ENCODE data around the gene LRRC41.
"Not testable (repeated sequence)": the region's sequence is repeated elsewhere in the genome, so short reads cannot be mapped to it uniquely, and the experiment has no call there.

Gene LRRC41

GRCh38 chr1:46337409-46337808 lies 34.0 kb upstream of the LRRC41 start:
- H3K9ac ChIP-seq (ENCODE audit: low read depth, low read length); H3K4me3 ChIP-seq (ENCODE audit: low read length); H3K27ac ChIP-seq (ENCODE audit: low read length); H3K36me3 ChIP-seq (ENCODE audit: insufficient read depth, low read depth, low read length); H3K27me3 ChIP-seq (ENCODE audit: insufficient read depth, low read length); H3K9me3 ChIP-seq (ENCODE audit: insufficient read depth, low read depth, low read length): not testable (repeated sequence)
- H3K4me1 ChIP-seq (ENCODE audit: insufficient read depth, low read length), result peaks cover 12% of the 10 kb centered on the region; the same call in 1 of the 2 replicates

GRCh38 chr1:46335081-46335480 lies 31.7 kb upstream of the LRRC41 start:
- Histone ChIP-seq H3K4me3 (ENCODE audit: low read length) (no peak overlapping the region), H3K9ac (ENCODE audit: low read depth, low read length) (no peak overlapping the region), H3K27ac (ENCODE audit: low read length) (no peak overlapping the region), H3K9me3 (ENCODE audit: insufficient read depth, low read depth, low read length) (no peaks in the 10 kb centered on the region), H3K27me3 (ENCODE audit: insufficient read depth, low read length) (no peaks in the 10 kb centered on the region), H3K4me1 (ENCODE audit: insufficient read depth, low read length) (peaks cover 9% of the 10 kb centered on the region; the same call in 1 of the 2 replicates), H3K36me3 (ENCODE audit: insufficient read depth, low read depth, low read length) (no peaks in the 10 kb centered on the region)

GRCh38 chr1:46334030-46334384 lies 30.6 kb upstream of the LRRC41 start:
- no peak overlapping the region for H3K4me3 ChIP-seq (ENCODE audit: low read length)
- H3K9me3 ChIP-seq (ENCODE audit: insufficient read depth, low read depth, low read length), result no peaks in the 10 kb centered on the region
- H3K4me1 ChIP-seq (ENCODE audit: insufficient read depth, low read length), result peaks cover 4% of the 10 kb centered on the region
- no peaks in the 10 kb centered on the region for H3K36me3 ChIP-seq (ENCODE audit: insufficient read depth, low read depth, low read length)
- H3K27me3 ChIP-seq (ENCODE audit: insufficient read depth, low read length), result no peaks in the 10 kb centered on the region
- no peak overlapping the region for H3K9ac ChIP-seq (ENCODE audit: low read depth, low read length)
- H3K27ac ChIP-seq (ENCODE audit: low read length), result no peak overlapping the region

- H3K4me1 ChIP-seq (ENCODE audit: insufficient read depth, low read length), result peaks cover 4% of the 10 kb centered on the region
- no peaks in the 10 kb centered on the region for H3K27me3 ChIP-seq (ENCODE audit: insufficient read depth, low read length)
- H3K36me3 ChIP-seq (ENCODE audit: insufficient read depth, low read depth, low read length), result no peaks in the 10 kb centered on the region
- H3K9ac ChIP-seq (ENCODE audit: low read depth, low read length), result no peak overlapping the region
- no peaks in the 10 kb centered on the region for H3K9me3 ChIP-seq (ENCODE audit: insufficient read depth, low read depth, low read length)
- no peak overlapping the region for H3K4me3 ChIP-seq (ENCODE audit: low read length)
- no peak overlapping the region for H3K27ac ChIP-seq (ENCODE audit: low read length)
Measured at GRCh38 chr1:46333300-46334029, 30.0 kb upstream of the LRRC41 start.

GRCh38 chr1:46331786-46332540 lies 28.5 kb upstream of the LRRC41 start:
- not testable (repeated sequence) for H3K4me3 ChIP-seq (ENCODE audit: low read length); H3K9ac ChIP-seq (ENCODE audit: low read depth, low read length)

GRCh38 chr1:46330381-46330780 lies 27.0 kb upstream of the LRRC41 start:
- H3K9ac ChIP-seq (ENCODE audit: low read depth, low read length); H3K4me3 ChIP-seq (ENCODE audit: low read length); H3K4me1 ChIP-seq (ENCODE audit: insufficient read depth, low read length); H3K27ac ChIP-seq (ENCODE audit: low read length); H3K9me3 ChIP-seq (ENCODE audit: insufficient read depth, low read depth, low read length); H3K36me3 ChIP-seq (ENCODE audit: insufficient read depth, low read depth, low read length); H3K27me3 ChIP-seq (ENCODE audit: insufficient read depth, low read length): not testable (repeated sequence)

More at GRCh38 chr1:46331786-46332540, 28.5 kb upstream of the LRRC41 start:
- H3K27ac ChIP-seq (ENCODE audit: low read length); H3K36me3 ChIP-seq (ENCODE audit: insufficient read depth, low read depth, low read length); H3K9me3 ChIP-seq (ENCODE audit: insufficient read depth, low read depth, low read length); H3K4me1 ChIP-seq (ENCODE audit: insufficient read depth, low read length); H3K27me3 ChIP-seq (ENCODE audit: insufficient read depth, low read length): not testable (repeated sequence)

GRCh38 chr1:46329807-46330206 lies 26.4 kb upstream of the LRRC41 start:
- H3K9ac ChIP-seq (ENCODE audit: low read depth, low read length); H3K9me3 ChIP-seq (ENCODE audit: insufficient read depth, low read depth, low read length); H3K4me1 ChIP-seq (ENCODE audit: insufficient read depth, low read length); H3K4me3 ChIP-seq (ENCODE audit: low read length); H3K36me3 ChIP-seq (ENCODE audit: insufficient read depth, low read depth, low read length); H3K27me3 ChIP-seq (ENCODE audit: insufficient read depth, low read length); H3K27ac ChIP-seq (ENCODE audit: low read length): not testable (repeated sequence)

GRCh38 chr1:46328182-46328581 lies 24.8 kb upstream of the LRRC41 start:
- H3K9me3 ChIP-seq (ENCODE audit: insufficient read depth, low read depth, low read length); H3K27ac ChIP-seq (ENCODE audit: low read length); H3K27me3 ChIP-seq (ENCODE audit: insufficient read depth, low read length); H3K9ac ChIP-seq (ENCODE audit: low read depth, low read length); H3K36me3 ChIP-seq (ENCODE audit: insufficient read depth, low read depth, low read length); H3K4me1 ChIP-seq (ENCODE audit: insufficient read depth, low read length); H3K4me3 ChIP-seq (ENCODE audit: low read length): not testable (repeated sequence)

GRCh38 chr1:46325285-46326076 lies 22.1 kb upstream of the LRRC41 start:
- H3K36me3 ChIP-seq (ENCODE audit: insufficient read depth, low read depth, low read length); H3K4me1 ChIP-seq (ENCODE audit: insufficient read depth, low read length); H3K9me3 ChIP-seq (ENCODE audit: insufficient read depth, low read depth, low read length); H3K27me3 ChIP-seq (ENCODE audit: insufficient read depth, low read length); H3K27ac ChIP-seq (ENCODE audit: low read length); H3K9ac ChIP-seq (ENCODE audit: low read depth, low read length); H3K4me3 ChIP-seq (ENCODE audit: low read length): not testable (repeated sequence)

- not testable (repeated sequence) for H3K4me3 ChIP-seq (ENCODE audit: low read length); H3K27ac ChIP-seq (ENCODE audit: low read length); H3K36me3 ChIP-seq (ENCODE audit: insufficient read depth, low read depth, low read length); H3K4me1 ChIP-seq (ENCODE audit: insufficient read depth, low read length); H3K9me3 ChIP-seq (ENCODE audit: insufficient read depth, low read depth, low read length); H3K27me3 ChIP-seq (ENCODE audit: insufficient read depth, low read length); H3K9ac ChIP-seq (ENCODE audit: low read depth, low read length)
Measured at GRCh38 chr1:46322191-46322590, 18.8 kb upstream of the LRRC41 start.

- not testable (repeated sequence) for H3K27ac ChIP-seq (ENCODE audit: low read length); H3K27me3 ChIP-seq (ENCODE audit: insufficient read depth, low read length); H3K4me1 ChIP-seq (ENCODE audit: insufficient read depth, low read length); H3K9me3 ChIP-seq (ENCODE audit: insufficient read depth, low read depth, low read length); H3K4me3 ChIP-seq (ENCODE audit: low read length)
- H3K9ac ChIP-seq (ENCODE audit: low read depth, low read length), result peak overlapping the region; percentile 45; the same call in 1 of the 2 replicates
- peaks cover 22% of the 10 kb centered on the region for H3K36me3 ChIP-seq (ENCODE audit: insufficient read depth, low read depth, low read length)
Measured at GRCh38 chr1:46319960-46320914, 16.8 kb upstream of the LRRC41 start.

All from iPS-20b (cell line).